H1 (cell line): ENCODE results near the gene RXRA. TPM values are rescaled to one million over a fixed set of nuclear protein-coding genes. Genes with fewer than 3 reads are reported as not detected.

Experiments used
- ATF2 ChIP-seq: IDR thresholded peaks from 2 replicates; pipeline ENCODE4 v1.6.1; 2012; ENCODE audit warnings: low read length, inconsistent platforms
- CTCF ChIP-seq, 3 experiments: IDR thresholded peaks; 1 replicate in 2 of 3; 2 replicates in 1 of 3; pipeline versions ENCODE4 v1.5.1 to v1.6.1; 2011; ENCODE audit warnings: low read length in 3 of 3, mild to moderate bottlenecking in 3 of 3, inconsistent platforms in 2 of 3, low read depth in 1 of 3, moderate library complexity in 1 of 3; ENCODE audit not compliant: insufficient read depth in 1 of 3; ENCODE audit errors: control extremely low read depth in 1 of 3
- TBP ChIP-seq: IDR thresholded peaks from 2 replicates; pipeline ENCODE4 v1.6.1; 2011; ENCODE audit warnings: low read depth, low read length, improper control_type of control experiment
- polyA plus RNA-seq, 7 experiments: library from polyadenylated mRNA; depleted of rRNA in 3 of 7; stranded (reverse) in 5 of 7; unstranded in 2 of 7; fragments of >200 nt in 5 of 7; fragments of 200-250 nt in 2 of 7; gene quantifications; 1 replicate in 5 of 7; 2 replicates in 1 of 7; 4 replicates in 1 of 7; pipeline versions ENCODE4 v1.2.1 to v1.2.3, GENCODE V29; 2011 to 2013; ENCODE audit warnings: missing spikeins in 2 of 7, mixed read lengths in 2 of 7
- total RNA-seq: library from RNA; stranded (reverse); fragmentation: NEBNext Ultra II Directional; extraction: Animal tissue kit (Norgen Biotek cat#: 25700); gene quantifications from 2 replicates; pipeline ENCODE4 v1.2.1, GENCODE V29; 2021

The RXRA gene
- total and polyA plus RNA-seq, 2 of the 8 experiments (the other 6 are each of a cell fraction or from before 2014, with no cell fraction given), result 9.8 to 29.4 TPM

GRCh38 chr9:134345737-134346136, 19.5 kb downstream of the RXRA start (continued):
- no peak for TF ChIP-seq ATF2
- TF ChIP-seq CTCF (IDR thresholded peaks at IDR 0.05; ENCODE audit: control extremely low read depth in 1 of 3, insufficient read depth in 1 of 3, low read depth in 1 of 3, low read length in 3 of 3), result no peak
- TF ChIP-seq TBP, result no peak
- TF ChIP-seq, all 59 proteins: peak for 0
